Activated T-helper 17 cell treated with anti-CD3 and anti-CD28 coated beads, Interleukin-2, amount 50 U/mL, for 72 hours (primary cell): ENCODE measurements around the gene C1orf56. TPM values are rescaled to one million over a fixed set of nuclear protein-coding genes. Genes with fewer than 3 reads are reported as not detected.

ENCODE experiments used
- ATAC-seq: fragments of 150-1000 bp; cut with Tn5 transposase; replicated peaks from 2 replicates; pipeline ENCODE4 v1.10.0; 2021; ENCODE audit warnings: mild to moderate bottlenecking, moderate library complexity
- H3K27ac Mint-ChIP-seq: one replicate; pipeline ENCODE4 v1.8.0; 2022; ENCODE audit warnings: mixed read lengths
- H3K27me3 Mint-ChIP-seq: one replicate; pipeline ENCODE4 v1.8.0; 2022; ENCODE audit warnings: mixed read lengths
- H3K36me3 Mint-ChIP-seq: one replicate; pipeline ENCODE4 v1.8.0; 2022; ENCODE audit warnings: low read depth, mild to moderate bottlenecking, mixed read lengths
- H3K4me1 Mint-ChIP-seq: one replicate; pipeline ENCODE4 v1.8.0; 2022; ENCODE audit warnings: mixed read lengths
- H3K4me3 Mint-ChIP-seq: one replicate; pipeline ENCODE4 v1.8.0; 2022; ENCODE audit warnings: mild to moderate bottlenecking, mixed read lengths
- H3K9me3 Mint-ChIP-seq: one replicate; pipeline ENCODE4 v1.8.0; 2022; ENCODE audit warnings: mixed read lengths
- total RNA-seq, 2 donors: library from RNA; stranded (reverse); gene quantifications; one replicate each; pipeline ENCODE4 v1.2.3, GENCODE V29; 2022

C1orf56 gene
- 1 to 10 TPM in 1 of 2 donors, under 1 TPM in 1; 0.71 to 1.2 TPM for total RNA-seq

DNA sequence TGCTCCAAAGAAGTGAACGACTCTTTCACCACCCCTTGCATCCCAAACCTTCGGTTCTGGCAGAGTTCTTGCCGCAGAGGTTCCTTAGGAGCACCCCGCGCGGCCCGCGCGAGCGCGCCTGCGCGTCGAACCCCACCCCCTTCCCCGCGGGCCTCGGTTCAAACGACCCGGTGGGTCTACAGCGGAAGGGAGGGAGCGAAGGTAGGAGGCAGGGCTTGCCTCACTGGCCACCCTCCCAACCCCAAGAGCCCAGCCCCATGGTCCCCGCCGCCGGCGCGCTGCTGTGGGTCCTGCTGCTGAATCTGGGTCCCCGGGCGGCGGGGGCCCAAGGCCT is at the start of gene C1orf56:
TSS of gene C1orf56 (plus strand) at position 161 of the 334 bp plus-strand sequence. CDS start at position 258, 97 bp downstream.
- no peaks in the 10 kb centered on the region for H3K27me3 Mint-ChIP-seq
- peaks cover 15% of the 10 kb centered on the region for H3K4me1 Mint-ChIP-seq
- peak within 1 kb of the TSS; percentile 84 for H3K27ac Mint-ChIP-seq
- ATAC-seq = peak; percentile 79
- no peaks in the 10 kb centered on the region for H3K9me3 Mint-ChIP-seq
- H3K36me3 Mint-ChIP-seq = peaks cover 29% of the 10 kb centered on the region
- H3K4me3 Mint-ChIP-seq = peak within 1 kb of the TSS; percentile 89

DNA sequence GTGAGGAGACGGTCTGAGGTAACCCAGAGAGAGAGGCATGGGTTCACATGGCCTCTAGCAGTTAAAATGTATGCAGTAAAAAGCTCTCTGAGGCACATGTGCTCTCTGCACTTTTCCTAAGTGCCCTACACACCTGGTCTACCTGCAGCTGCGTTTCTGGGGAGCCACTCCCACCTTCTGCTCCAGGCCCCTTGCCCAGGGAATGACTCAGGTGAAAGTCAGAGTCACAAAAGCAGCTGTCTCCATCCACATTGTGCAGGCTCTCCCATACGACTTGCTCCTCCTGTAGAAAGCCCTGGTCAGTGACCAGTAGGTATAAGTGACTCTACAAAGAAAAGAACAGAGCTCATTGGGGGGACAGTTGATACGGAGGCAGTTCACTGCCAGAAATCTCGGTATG is 49.6 kb upstream of the C1orf56 start:
- Mint-ChIP-seq H3K4me3 (no peak overlapping the region), H3K27ac (no peak overlapping the region)
- ATAC-seq = no peak

GRCh38 chr1:150999051-150999674 is 48.4 kb upstream of the C1orf56 start:
- peak; percentile 78 for ATAC-seq
- no peak overlapping the region for H3K4me3 Mint-ChIP-seq
- no peak overlapping the region for H3K27ac Mint-ChIP-seq
- H3K27me3 Mint-ChIP-seq = no peaks in the 10 kb centered on the region
- no peaks in the 10 kb centered on the region for H3K9me3 Mint-ChIP-seq
- peaks cover 30% of the 10 kb centered on the region for H3K36me3 Mint-ChIP-seq
- peaks cover 14% of the 10 kb centered on the region for H3K4me1 Mint-ChIP-seq

More for the DNA sequence above, 49.6 kb upstream of the C1orf56 start:
- Mint-ChIP-seq H3K9me3 (no peaks in the 10 kb centered on the region), H3K27me3 (no peaks in the 10 kb centered on the region), H3K4me1 (peaks cover 12% of the 10 kb centered on the region), H3K36me3 (peaks cover 30% of the 10 kb centered on the region)

- Mint-ChIP-seq H3K4me3 (no peak overlapping the region), H3K27ac (no peak overlapping the region), H3K27me3 (no peaks in the 10 kb centered on the region), H3K4me1 (peaks cover 14% of the 10 kb centered on the region), H3K9me3 (no peaks in the 10 kb centered on the region), H3K36me3 (peaks cover 30% of the 10 kb centered on the region)
- no peak for ATAC-seq
Measured at GRCh38 chr1:150999926-151000325, 47.6 kb upstream of the C1orf56 start.

GRCh38 chr1:151000408-151000807 is 47.1 kb upstream of the C1orf56 start:
- H3K9me3 Mint-ChIP-seq = no peaks in the 10 kb centered on the region
- peaks cover 14% of the 10 kb centered on the region for H3K4me1 Mint-ChIP-seq
- peak overlapping the region; percentile 7 for H3K27ac Mint-ChIP-seq
- H3K27me3 Mint-ChIP-seq = no peaks in the 10 kb centered on the region
- H3K36me3 Mint-ChIP-seq = peaks cover 30% of the 10 kb centered on the region
- ATAC-seq = no peak
- H3K4me3 Mint-ChIP-seq = no peak overlapping the region

DNA sequence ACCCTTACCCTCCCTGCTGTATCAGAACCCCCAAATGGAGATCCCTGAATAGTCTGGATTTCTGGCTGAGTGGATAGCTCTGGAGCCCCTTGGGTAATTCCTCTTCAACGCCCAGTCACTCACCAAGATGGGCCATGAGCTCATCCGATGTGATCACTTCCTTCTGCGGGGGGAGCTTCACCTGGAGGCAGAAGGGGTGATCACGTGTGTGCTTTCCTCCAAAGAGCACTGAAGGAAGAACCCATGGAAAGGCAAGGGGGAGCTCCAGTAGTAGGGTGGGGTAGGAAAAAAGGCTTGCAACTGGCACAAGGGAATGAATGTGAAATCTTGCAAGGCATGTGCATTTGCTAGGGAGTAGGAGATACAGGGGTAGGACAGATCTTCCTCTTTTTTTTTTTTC is 45.9 kb upstream of the C1orf56 start:
- Mint-ChIP-seq H3K36me3 (peaks cover 29% of the 10 kb centered on the region), H3K4me1 (peaks cover 14% of the 10 kb centered on the region), H3K9me3 (no peaks in the 10 kb centered on the region), H3K4me3 (peak overlapping the region; percentile 93), H3K27ac (peak overlapping the region; percentile 95), H3K27me3 (no peaks in the 10 kb centered on the region)
- no peak for ATAC-seq

DNA sequence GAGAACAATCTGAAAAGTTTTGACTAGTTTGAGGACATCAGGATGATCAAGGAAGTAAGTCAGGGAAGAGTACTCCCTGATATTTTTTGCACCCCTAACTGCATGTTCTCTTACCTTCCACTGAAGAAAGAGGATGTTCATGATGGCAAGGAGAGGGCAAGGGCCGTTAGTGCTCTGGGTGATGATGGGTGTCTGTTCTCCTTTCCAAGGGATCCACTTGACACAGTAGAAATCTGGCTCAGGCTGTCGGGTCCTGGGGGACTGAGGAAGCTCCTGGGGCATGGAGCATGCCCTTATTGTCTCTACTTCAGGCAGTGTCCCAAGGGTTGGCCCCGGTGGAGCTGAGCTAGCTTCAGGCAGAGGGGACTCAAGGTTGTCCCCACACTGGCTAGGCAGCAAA is 45.5 kb upstream of the C1orf56 start:
- no peak for ATAC-seq
- Mint-ChIP-seq H3K27me3 (no peaks in the 10 kb centered on the region), H3K4me1 (peaks cover 14% of the 10 kb centered on the region), H3K27ac (peak overlapping the region; percentile 95), H3K4me3 (peak overlapping the region; percentile 93), H3K9me3 (no peaks in the 10 kb centered on the region), H3K36me3 (peaks cover 24% of the 10 kb centered on the region)

DNA sequence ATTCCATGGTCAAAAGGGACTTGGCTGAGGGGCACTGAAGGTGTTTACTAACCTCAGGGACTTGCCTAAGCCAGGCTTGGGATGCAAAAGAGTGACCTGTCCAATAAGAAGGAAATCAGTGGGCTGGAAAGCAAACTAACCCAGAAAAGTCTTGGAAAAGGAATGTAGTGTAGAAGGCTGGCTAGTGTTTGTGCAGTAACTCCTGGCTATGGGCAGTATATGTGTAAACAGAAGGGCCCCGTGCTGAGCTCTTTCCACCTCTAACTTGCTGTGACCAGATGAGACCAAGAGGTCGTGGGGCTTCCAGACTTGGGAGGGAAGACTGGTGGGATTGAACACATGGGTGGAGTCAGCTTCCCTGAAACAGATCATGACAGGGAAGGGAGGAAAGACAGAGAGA is 44.9 kb upstream of the C1orf56 start:
- Mint-ChIP-seq H3K4me3 (peak overlapping the region; percentile 93), H3K9me3 (no peaks in the 10 kb centered on the region), H3K4me1 (peaks cover 18% of the 10 kb centered on the region), H3K27me3 (no peaks in the 10 kb centered on the region), H3K36me3 (peaks cover 19% of the 10 kb centered on the region), H3K27ac (peak overlapping the region; percentile 95)
- ATAC-seq = no peak

- H3K9me3 Mint-ChIP-seq = no peaks in the 10 kb centered on the region
- no peaks in the 10 kb centered on the region for H3K27me3 Mint-ChIP-seq
- H3K4me1 Mint-ChIP-seq = peaks cover 22% of the 10 kb centered on the region
- peak overlapping the region; percentile 95 for H3K27ac Mint-ChIP-seq
- no peak for ATAC-seq
- H3K4me3 Mint-ChIP-seq = peak overlapping the region; percentile 93
- H3K36me3 Mint-ChIP-seq = peaks cover 20% of the 10 kb centered on the region
Measured at GRCh38 chr1:151003180-151003579, 44.4 kb upstream of the C1orf56 start.

DNA sequence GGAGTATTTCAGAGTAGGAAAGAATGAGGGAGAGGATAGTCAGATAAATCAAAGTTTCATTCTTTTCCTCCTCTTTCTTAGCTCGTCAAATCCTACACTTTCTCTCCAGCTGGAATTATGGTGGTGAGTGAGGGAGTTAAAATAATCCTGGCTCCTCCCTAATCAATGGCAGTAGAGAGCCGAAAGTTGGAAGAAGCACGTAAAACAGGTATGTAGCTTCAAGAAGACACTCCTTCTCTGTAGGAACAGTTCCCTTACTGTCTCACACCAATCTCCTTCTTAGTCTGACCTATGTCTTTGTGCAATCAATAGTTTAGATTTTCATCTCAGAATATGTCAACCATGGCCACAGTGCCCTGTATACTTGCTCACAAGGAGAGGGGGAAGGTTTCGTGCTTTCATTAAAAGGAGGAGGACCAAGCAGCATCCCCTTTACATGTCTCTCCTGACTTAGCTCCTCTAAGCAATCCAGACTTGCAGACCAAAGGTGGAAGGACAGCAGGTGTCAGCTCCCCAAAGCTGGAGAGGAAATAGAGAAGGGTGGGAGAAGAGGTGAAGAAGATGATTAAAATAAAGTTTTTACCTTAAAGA is 41.7 kb upstream of the C1orf56 start:
- H3K4me1 Mint-ChIP-seq = peaks cover 28% of the 10 kb centered on the region
- peak overlapping the region; percentile 98 for H3K27ac Mint-ChIP-seq
- no peaks in the 10 kb centered on the region for H3K27me3 Mint-ChIP-seq
- H3K4me3 Mint-ChIP-seq = peak overlapping the region; percentile 93
- H3K36me3 Mint-ChIP-seq = peaks cover 20% of the 10 kb centered on the region
- no peak for ATAC-seq
- H3K9me3 Mint-ChIP-seq = no peaks in the 10 kb centered on the region

GRCh38 chr1:151006327-151007052 is 41.1 kb upstream of the C1orf56 start, which contains the start of gene MINDY1:
MINDY1 (minus strand) TSS chr1:151006902; CDS start chr1:151002617, 4,285 bp downstream.
- peak within 1 kb of the TSS; percentile 98 for H3K27ac Mint-ChIP-seq
- H3K27me3 Mint-ChIP-seq = no peaks in the 10 kb centered on the region
- H3K9me3 Mint-ChIP-seq = no peaks in the 10 kb centered on the region
- peak; percentile 49 for ATAC-seq
- peaks cover 14% of the 10 kb centered on the region for H3K36me3 Mint-ChIP-seq
- peaks cover 28% of the 10 kb centered on the region for H3K4me1 Mint-ChIP-seq
- H3K4me3 Mint-ChIP-seq = peak within 1 kb of the TSS; percentile 93

DNA sequence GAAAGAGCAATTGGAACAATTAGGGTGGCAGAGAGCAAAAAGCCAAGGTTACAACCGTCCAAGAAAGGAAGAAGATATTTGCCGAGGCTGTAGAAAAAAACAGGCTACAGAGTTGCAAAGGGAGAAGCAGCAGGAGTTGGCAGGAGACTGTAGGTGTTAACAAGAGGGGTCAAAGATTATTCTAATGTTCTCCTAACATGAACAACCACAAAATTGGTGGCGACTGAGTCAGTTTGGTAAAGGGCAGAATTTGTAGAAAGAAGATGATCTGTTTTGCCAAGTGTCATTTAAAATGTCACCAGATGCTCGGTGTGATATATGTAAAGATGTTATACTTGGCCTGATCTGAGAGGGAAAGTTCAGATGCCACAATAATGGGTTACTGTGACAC is 39.7 kb upstream of the C1orf56 start:
- H3K4me1 Mint-ChIP-seq = peaks cover 20% of the 10 kb centered on the region
- no peaks in the 10 kb centered on the region for H3K27me3 Mint-ChIP-seq
- H3K27ac Mint-ChIP-seq = peak overlapping the region; percentile 98
- ATAC-seq = no peak
- peaks cover 15% of the 10 kb centered on the region for H3K36me3 Mint-ChIP-seq
- H3K4me3 Mint-ChIP-seq = peak overlapping the region; percentile 93
- no peaks in the 10 kb centered on the region for H3K9me3 Mint-ChIP-seq

- no peaks in the 10 kb centered on the region for H3K27me3 Mint-ChIP-seq
- peak; percentile 84 for ATAC-seq
- peaks cover 18% of the 10 kb centered on the region for H3K4me1 Mint-ChIP-seq
Measured at GRCh38 chr1:151008244-151009205, 39.0 kb upstream of the C1orf56 start, which contains the start of gene PRUNE1. PRUNE1 (plus strand) TSS chr1:151008449; CDS start chr1:151008633, 184 bp downstream.

DNA sequence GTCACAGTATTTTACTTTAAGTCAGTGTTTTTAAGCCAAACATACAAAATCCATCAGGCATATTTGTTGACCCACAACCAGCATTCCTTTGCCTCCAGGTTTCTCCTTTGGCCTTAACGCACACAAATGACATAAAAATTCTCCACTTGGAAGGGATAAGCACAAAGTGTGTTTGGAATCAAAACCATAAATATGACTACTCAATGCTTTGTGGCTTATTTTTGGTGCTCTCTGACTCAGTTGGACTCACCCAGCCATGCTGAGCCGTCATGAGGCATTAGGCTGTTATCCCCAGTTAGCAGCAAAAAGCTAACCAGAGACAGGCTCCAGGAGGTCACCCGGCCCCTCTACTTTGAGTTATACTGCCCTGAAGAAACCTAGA is 38.4 kb upstream of the C1orf56 start:
- peak overlapping the region; percentile 93 for H3K4me3 Mint-ChIP-seq
- H3K27me3 Mint-ChIP-seq = no peaks in the 10 kb centered on the region
- peaks cover 18% of the 10 kb centered on the region for H3K4me1 Mint-ChIP-seq
- H3K36me3 Mint-ChIP-seq = peaks cover 17% of the 10 kb centered on the region
- ATAC-seq = peak; percentile 34
- no peaks in the 10 kb centered on the region for H3K9me3 Mint-ChIP-seq
- H3K27ac Mint-ChIP-seq = peak overlapping the region; percentile 98

More at GRCh38 chr1:151008244-151009205, 39.0 kb upstream of the C1orf56 start, which contains the start of gene PRUNE1:
- peak within 1 kb of the TSS; percentile 98 for H3K27ac Mint-ChIP-seq
- peak within 1 kb of the TSS; percentile 93 for H3K4me3 Mint-ChIP-seq
- H3K36me3 Mint-ChIP-seq = peaks cover 17% of the 10 kb centered on the region
- H3K9me3 Mint-ChIP-seq = no peaks in the 10 kb centered on the region
